NK-92 (cell line): ENCODE measurements around the gene GPS1.

Source experiments
- DNase-seq: peaks from one replicate; lab custom pipeline; 2025; ENCODE audit not compliant: unreplicated experiment; lab: John Stamatoyannopoulos, UW

The GPS1 gene

DNA sequence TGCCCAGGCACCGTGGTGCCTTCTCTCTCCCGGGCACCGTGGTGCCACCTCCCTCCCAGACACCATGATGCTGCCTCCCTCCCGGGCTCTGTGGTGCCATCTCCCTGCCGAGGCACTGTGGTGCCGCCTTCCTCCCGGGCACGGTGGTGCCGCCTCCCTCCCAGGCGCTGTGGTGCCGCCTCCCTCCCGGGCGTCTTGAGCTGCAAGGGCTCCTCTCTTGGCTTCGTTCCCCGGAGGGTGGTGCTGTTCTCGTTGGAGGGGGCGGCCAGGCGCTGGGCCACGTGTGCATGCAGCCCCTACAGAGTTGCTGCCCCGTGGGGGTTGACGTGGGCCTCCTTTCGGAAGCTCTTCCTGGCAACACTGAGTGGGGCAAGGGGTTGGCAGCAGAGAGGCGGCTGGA lies 37.3 kb upstream of the GPS1 start:
- no peak for DNase-seq

DNA sequence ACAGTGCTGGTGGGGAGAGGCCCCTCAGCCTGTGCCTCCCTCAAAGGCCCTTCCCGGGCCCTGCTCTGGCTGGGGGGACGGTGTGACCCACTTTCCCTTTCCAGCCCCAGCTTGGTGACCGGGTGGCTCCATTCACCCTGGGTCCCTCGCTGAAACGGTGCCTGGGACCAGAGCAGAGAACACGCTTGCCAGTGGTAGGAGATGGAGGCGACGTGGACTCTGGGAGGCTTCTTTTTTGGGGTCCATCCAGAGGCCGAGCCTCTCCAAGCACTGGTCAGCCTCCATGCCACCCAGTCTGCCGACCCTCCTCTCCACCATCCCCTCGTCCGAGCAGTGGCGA lies 36.8 kb upstream of the GPS1 start:
- DNase-seq = no peak

DNA sequence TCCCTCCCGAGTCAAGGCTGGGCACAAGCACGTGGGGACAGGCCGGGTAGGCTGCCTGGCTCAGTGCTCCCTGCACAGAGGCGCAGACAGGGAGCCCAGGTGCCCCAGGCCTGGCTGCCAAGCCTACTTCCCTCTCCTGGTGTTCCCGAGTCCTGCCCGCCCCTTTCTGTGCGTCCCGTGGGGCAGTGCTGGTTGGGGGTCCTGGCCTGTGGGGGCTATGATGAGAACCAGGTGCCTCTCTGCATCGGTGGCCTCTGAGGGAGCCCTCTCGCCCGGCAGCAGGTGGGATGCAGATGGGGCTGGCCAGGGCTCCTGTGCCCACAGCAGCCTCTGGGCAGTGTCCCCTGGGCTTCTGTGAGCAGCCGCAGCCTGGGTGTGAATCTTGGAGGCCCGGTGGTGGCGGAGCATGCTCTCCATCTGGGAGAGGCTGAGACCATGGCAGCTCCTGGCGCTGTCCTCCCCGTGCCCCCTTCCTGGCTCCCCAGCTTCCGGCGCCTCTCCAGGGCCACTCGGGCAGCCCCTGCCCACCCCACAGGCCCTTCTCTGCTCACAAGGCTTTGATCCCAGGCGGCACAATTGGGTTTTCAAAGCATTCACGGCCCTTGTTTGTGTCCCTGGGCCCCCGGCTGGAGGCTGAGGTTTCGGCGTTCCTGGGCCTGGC lies 36.3 kb upstream of the GPS1 start:
- DNase-seq = no peak

DNA sequence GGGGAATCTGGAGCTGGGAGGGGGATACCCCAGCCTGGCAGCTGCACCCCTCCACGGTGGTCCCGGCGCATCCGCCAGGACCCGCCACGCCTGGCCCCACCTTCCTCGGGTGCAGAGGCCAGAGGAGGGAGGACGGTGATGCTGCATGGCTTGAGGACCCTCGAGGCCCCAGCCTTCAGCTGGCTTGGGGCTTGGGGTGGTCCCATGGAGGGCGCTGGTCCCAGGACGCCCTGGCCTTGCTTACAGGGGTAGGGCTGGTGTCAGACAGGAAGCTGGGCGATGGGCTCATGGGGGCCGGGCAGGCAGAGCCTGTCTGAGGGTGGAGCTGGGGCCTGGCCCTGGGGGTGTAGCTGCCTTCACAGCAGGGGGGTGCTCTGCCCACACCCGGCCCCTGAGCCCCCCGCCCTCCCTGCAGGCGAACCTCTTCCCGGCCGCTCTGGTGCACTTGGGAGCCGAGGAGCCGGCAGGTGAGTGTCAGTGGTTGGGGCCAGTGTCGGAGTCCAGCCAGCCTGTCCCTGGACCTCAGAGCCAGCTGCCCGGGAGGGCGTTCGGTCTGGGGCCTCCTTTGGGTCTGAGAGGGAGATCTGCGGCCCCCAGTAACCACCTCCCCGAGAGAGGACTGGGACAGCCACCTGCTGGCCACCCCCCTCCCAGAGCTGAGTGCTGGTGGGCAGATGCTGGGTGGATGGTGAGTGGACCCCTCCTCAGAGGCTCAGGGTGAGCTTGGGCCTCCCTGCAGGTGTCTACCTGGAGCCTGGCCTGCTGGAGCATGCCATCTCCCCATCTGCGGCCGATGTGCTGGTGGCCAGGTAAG lies 35.4 kb upstream of the GPS1 start:
- no peak for DNase-seq

DNA sequence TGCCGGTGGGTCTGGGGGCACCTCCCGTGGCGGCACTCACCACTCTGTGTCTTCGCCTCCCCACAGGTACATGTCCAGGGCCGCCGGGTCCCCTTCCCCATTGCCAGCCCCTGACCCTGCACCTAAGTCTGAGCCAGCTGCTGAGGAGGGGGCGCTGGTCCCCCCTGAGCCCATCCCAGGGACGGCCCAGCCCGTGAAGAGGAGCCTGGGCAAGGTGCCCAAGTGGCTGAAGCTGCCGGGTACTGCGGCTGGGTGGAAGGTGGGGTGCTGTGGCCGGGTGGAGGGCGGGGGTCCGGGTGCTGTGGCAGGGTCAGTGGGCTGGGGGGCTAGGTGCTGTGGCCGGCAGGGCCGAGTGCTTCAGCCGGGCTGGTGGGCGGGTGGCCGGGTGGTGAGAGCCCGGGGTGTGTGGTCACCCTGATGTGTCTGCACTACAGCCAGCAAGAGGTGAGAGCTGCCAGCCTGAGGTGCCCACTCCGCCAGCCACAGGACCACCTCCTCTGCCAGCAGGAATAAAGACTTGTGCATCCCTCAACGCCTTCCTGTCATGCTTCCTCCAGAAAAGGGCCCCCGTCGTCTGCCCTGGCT lies 34.7 kb upstream of the GPS1 start:
- DNase-seq = no peak

DNA sequence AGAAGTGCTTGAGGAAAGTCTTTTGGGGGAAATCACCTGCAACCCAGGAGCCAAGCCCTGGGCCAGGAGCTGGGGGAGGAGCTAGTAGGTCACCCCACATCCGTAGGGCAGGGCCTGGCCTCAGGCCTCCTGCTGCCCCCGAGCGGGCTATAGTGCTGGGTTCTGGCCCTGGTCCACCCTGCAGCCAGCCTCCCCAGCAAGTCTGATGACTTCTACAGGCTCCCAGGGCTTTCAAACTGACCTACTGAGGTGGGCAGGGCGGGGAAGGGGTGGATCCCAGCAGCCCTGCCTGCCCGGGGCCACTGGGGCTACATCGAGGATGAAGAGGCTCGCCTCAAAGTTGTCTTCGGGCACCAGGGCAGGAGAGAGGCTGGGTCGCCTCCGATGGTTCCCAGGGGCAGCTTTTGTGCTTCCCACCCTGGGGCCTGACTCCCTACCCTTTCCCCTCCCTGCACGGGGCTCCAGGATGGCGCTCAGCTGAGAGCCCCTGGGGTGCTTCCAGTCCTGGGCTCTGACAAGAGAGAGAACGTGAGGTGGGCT lies 34.0 kb upstream of the GPS1 start:
- DNase-seq = no peak

DNA sequence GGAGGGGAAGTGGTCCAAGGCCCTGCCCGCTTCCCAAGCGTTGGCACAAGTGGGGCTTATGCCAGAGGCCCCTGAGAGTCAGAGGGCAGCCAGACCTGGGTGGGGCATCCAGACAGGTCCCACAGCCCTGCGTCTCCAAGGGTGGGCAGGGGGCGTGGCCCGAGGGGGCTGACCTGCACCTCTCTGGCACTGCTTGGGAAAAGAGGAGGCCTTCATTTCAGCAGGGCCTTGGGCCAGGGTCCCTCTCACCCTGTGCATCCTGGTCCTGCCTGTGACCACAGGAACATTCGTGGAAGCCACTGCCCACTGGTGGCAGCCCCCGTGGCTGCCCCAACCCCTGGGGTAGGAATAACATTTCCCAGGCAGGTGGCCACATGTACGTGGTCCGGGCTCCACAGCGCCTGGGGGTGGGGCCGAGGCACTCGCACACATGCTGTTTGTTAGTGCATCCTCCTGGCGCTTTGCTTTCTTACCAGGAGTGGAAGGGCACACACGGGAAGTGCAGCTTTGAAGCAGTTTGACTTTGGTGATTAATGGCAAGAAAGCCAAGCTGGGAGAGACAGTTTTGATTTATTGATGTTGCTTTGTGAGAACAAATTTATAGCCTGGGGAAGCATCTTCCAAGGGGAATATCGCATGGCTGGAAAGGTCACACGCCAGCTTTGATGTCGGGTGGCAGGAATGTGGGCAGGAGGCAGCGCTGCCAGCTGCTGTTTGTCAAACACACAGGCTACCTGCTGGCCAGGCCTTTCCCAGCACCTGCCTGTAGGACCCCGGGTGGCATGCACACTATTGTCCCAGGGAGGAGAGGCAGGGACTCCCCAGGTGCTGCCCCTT lies 33.3 kb upstream of the GPS1 start:
- DNase-seq = no peak

DNA sequence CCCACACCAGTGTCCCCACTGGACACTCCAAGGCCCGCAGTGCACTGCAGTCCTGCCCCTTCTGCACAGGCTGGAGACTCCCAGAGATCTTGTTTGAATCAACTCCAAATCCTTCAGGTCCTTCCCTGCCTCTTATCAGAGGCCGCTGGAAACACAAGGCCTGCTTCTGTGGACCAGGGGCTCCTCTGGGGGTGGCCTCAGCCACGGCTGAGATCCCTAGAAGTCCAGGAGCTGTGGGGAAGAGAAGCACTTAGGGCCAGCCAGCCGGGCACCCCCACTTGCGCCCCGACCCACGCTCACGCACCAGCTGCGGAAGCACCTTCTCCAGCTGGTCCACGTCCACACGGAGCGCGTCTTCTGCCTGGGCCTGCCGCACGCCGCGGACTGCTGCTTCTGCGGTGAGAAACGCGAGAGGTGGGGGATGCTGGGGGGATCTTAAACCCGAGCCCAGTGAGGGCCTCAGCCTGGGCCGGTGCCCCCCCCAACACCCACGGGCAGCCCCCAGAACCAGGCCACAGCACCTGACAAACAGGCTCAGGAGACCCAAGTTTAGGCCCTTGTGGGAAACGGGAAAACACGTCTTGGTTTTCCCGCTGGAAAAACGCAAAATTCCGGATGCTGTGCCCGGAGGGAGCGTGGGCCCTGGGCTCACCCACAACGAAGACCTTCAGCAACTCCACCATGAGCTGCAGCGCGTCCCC lies 32.6 kb upstream of the GPS1 start:
- DNase-seq = no peak

DNA sequence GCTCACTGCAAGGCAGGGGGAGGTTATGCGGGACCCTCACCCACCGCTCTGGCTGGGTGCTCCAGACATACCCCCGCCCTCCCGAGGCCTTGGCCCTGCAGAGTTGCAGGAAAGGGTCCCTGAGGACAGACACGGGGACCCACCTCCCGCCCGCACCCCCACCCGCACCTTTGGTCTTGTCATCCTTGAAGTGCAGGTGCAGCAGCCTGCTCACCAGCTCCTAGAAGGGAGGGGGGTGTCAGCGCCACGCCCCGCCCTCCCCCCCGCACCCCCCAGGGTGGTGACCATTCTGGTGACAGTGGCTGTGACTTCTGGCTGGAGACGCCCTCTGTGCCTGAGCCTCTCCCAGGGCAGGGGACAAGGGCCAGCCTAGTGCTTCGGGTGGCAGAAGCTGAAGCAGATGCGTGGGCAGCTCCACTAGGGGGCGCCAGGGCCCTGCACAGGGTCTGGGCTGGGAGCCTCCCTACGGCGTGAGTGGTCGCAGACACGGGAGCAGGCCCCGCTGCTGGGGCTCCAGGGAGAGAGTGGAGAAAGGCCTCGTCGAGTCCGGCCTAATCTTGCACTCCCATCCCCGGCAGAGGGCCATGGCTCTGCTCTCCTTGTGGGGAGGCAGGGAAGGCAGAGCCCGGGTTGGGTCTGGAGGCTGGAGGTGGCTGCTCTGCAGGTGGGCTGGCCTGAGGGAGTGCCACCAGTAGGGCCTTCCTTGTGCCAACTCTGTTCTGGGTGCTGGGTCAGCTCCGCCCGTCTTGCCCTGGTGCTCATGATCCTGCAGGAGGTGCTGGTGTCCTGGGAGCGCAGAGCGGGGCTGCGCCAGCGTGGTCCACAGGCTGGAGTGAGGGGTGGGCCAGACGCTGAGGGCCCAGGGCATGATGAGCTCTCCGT lies 31.8 kb upstream of the GPS1 start:
- DNase-seq = no peak

DNA sequence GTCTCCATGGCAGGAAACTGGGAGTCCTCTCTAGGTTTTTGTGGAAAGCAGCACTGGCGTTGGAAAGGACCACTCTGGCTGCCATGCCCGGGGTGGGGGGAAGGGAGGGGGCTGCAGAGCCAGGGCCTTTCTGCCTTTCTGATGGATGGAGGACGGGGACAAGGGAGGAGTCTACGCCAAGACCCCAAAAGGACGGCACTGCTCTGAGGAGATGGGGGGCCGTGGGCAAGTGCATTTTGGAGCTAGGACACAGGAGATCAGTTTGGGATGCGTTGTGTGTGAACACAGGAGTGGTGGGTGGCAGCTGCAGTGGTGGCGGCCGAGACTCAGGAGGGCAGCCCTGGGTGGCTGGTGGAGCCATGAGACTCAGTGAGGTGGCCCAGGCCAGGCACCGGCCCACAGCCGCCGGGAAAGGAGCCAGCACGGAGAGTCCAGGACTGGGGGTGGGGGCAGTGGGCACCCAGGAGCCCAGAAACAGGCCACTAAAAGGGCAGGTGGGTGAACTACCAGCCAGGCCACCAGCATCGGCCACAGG lies 31.1 kb upstream of the GPS1 start:
- no peak for DNase-seq

DNA sequence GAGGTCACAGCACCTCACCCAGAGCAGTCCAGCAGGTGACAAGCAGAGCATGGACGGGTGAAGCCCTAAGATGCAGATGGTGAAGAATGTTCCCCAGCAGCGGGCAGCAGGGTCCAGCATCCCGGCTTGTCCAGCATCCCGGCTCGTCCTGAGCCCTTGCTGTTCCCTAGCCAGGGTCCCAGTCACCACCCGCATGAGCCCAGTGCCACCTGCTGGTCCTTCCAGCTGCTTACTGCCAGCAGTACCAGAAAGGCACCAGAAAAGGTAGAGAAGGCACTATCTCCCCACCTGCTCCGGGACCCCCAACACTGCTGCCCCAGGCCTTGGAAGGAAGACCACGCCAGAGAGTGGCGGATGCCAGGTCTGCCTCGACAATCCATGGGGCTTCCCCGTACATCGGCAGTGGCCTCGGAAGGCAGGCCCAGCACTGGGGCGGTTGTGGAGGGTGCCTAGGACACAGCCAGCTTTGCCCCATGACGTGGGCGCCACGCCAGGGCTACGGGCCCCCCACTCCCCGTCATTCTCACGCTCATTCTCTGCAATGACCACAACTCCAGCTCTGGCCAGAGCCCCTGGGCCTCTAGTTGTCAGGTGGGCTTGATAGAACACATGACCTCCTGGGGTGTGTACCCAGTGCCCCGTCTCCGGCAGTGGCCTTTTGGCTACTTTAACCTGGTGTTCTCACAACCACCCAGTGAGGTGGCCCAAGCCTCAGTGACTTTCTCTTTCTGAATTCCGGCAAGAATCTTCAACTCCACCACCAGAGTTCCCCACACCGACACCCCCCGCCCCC lies 30.4 kb upstream of the GPS1 start:
- DNase-seq = no peak

DNA sequence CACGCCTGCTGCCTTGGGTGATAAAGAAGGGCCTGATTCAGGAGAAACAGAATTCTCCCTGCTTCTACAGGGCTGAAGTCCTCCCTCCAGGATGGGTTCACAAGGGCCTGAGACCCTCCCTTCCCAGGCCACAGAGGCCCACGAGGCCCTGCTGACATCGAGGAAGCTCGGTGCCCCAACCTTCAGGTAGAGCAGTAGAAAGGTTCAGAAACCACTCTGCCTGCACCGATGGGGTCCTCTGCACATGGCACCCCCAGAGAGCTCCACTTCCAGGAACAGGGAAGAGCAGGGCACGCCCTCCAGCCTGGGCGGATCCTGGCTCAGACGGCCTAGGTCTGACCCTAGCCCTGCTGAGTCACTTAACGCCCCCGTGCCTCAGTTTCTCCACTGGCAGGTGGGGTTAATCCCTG lies 29.8 kb upstream of the GPS1 start:
- no peak for DNase-seq

DNA sequence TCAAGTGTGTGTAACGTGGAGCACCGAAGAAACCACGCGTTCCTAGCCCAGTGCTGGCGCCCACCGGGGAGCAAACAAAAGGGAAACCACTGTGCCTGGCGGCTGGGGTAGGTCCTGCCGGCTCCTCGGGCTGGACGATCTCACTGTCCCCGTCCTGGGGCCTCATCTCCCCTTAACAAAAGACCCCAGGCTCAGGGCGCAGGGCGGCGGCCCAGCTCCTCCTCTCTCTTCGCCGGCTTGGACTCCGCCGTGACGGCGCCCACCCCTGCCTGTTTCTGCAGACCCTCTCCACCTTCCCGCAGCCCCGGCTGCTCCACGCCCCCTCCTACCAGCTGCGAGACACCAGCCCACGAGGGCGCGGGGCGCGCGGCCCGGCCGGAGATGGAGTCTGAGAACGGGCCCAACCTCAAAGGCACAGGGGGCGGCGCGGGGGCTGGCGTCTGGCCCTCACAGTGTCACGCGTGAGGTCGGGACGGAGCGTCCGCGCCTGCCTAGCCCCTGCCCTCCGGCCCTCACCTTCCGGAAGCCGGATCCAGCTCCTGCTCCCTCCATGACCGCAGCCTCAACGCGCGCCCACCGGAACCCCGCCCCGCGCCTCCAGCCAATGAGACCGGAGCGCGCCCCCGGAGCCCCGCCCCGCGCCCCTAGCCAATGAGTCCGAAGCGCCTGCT lies 29.3 kb upstream of the GPS1 start, which contains the start of gene CENPX:
CENPX (minus strand) TSS at position 569 of the 671 bp plus-strand sequence; CDS start at position 552, 17 bp downstream.
- no peak for DNase-seq

DNA sequence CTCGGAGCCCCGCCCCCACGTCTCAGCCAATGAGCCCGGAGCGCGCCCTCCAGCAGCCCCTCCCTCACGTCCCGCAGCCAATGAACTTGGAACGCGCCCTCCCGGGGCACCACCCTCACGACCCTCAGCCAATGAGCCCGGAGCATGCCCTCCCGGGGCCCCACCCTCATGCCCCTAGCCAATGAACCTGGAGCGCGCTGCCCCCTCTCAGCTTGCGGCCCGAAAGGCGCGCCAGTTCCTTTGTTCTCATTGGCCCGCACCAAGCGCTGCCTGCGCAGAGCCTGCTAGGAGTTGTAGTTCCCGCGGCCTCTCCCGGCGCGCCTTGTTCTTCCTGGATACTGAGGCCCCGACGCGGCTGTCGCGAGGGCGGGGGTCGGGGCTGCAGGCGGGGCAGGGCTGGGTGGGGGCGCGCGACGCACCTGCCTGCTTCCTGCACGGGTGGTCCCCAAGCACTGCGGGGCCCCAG lies 28.7 kb upstream of the GPS1 start, which contains the start of gene LRRC45:
LRRC45 (plus strand) TSS at position 325 of the 466 bp plus-strand sequence. CDS start 339 bp downstream, outside the sequence.
- DNase-seq = peak; percentile 96

DNA sequence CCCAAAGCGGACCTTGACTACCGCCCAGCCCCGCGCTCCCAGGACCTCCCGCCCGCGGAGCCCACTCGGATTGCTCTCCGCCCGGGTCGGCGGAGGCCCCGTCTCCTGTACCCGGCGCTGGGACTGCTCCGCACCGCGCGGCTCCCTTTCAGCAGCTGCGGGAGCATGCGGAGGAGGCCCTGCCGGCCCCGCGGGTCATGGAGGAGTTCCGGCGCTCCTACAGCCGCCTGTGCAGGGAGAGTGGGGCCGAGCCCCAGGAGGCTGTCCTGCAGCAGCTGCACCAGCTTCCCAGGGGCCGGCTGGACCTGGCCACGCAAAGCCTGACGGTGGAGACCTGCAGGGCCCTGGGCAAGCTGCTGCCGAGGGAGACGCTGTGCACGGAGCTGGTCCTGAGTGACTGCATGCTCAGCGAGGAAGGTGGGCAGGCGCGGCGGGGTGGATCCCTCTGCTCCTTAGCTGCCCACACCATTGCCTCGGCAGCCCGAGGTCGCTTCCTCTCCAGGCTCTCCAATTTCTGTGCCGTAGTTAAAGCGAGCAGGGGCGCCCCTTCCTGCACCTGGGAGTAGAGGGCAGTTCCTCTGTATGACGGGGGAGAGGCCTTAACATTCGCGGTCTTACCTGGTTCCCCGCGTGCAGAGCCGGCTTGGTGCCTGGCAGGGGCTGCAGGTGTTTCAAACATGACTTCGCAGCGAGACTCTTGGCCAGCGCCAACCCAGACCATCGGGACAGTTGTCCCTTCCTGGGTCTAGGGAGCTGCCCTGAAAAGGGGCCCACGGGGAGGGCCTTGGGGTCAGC lies 28.1 kb upstream of the GPS1 start:
- no peak for DNase-seq

DNA sequence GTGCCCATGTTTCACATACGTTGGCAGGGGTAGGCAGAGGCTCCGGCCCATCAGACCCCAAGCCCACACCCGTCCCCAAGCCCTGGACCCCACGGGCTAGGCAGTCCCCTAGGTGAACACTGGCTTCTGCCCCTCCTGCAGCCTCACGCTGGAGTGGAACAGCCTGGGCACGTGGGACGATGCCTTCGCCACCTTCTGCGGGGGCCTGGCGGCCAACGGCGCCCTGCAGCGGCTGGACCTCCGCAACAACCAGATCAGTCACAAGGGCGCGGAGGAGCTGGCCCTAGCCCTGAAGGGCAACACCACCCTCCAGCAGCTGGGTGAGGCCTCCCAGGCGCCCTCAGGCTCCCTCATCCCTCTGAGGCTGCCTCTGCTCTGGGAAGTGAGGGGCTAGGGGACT lies 26.8 kb upstream of the GPS1 start:
- DNase-seq = no peak
